Left cardiac atrium (tissue), 4 donors: ENCODE results near the gene GBX1. TPM values are rescaled to one million over a fixed set of nuclear protein-coding genes. Genes with fewer than 3 reads are reported as not detected.
A peak's percentile ranks its signal among the peaks of the same experiment; 100 is the strongest.

Experiments used
- ATAC-seq, 2 donors: fragments of 200-7000 bp; cut with Tn5 transposase; one replicate each; pipeline ENCODE4 v1.9.1; 2020; ENCODE audit warnings: mild to moderate bottlenecking in 2 of 2, moderate library complexity in 2 of 2
- DNase-seq: peaks from one replicate; pipeline ENCODE4 v3.0.0-alpha.2; 2020
- intact Hi-C, 2 donors: fragments of 100-400 bp; cut with DNase I; formaldehyde crosslinking; loops; one replicate each; pipeline versions ENCODE4 v1.14.1 to v1.15.1; 2022 to 2023
- total RNA-seq, 2 donors: library from RNA; stranded (reverse); fragmentation: NEBNext Ultra II Directional; extraction: Animal tissue kit (Norgen Biotek cat#: 25700); gene quantifications; one replicate each; pipeline ENCODE4 v1.2.1, GENCODE V29; 2021
- donor health status: DM: no; HTN: yes; CAD: no.
- donor health status: DM: no; HTN: yes; CAD: no; lungs with severe emphysema.
- donor health status: DM: yes; HTN: yes; CAD: no.
- donor health status: Dilated cardiomyopathy.

GBX1 gene
- total RNA-seq, 2 donors from 2014 or later, result 0.56 TPM; not detected in 1

DNA sequence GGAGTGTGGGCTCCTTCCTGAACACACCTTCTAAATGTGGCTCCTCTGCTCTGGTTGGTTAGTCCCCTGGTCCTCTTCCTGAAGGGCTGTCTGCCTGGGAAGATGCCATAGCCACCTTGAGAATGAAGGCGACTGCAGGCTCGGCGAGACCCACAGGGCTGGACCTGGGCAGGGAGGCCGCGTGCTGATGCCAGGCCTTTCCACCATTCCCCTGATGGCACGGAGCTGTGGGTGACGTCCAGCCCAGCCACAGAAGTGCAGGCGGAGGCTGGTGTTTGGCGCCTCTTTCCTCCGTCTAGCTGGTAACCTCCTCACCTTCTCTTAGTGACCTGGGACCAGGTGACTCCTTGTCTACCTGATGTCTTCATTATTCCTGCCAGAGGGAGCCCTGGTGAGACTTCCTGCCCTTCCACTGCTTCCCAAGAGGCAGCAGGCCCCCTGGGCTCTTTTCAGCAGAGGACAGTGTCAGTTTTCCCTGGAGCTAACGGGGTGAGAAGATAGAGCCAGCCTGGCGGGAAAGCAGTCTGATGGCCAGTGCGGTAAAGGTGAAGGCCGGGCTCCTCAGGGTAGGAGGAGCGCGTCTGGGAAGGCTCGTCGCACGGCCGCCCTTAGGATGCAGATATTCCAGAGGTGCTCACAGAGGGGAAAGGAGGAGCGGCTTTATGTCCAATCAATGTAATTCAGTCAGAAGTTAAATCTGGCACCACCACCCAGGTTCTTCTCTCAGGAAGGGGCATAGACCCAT is 34.9 kb downstream of the GBX1 start:
- intact Hi-C loops, result no loop called here
- ATAC-seq (no peak), DNase-seq (peak; percentile 13)

DNA sequence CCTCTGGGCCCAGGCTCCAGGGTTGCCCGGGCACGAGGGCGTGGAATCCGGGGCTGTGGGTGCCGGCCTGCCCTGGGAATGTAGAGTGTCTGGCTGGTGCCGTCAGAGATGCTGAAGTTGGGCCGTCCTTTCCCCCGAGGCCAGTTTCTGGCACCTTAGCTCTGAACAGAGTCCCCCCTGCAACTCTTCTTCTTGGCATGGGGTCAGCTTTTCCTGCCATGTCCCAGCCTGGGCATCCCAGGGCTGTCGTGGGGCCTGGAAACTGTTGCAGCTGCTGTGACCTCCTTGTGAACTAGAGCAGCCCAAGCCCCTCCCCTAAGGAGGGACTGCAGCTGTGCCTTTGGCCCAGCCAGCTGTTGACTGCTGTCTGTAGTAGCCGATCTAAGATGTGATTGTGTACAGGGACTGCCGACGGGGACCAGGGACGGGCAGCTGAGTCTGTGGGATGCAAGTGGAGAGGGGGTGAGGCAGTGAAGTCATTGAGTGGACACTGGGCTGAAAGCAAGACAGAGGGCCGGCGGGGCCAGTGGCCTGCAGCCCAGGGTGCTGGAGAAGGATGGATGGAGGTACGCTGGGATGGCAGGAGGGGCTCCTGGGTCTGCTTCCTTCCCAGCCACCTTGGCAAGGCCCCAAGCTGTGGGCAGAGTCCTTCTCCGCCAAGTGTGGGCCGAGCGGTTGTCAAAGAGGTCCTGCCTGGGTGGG is 35.8 kb downstream of the GBX1 start:
- peak; percentile 18 for DNase-seq
- ATAC-seq, result peak in 1 of 2 donors; percentile 49
- intact Hi-C loops, result no loop called here

- no peak for DNase-seq
- intact Hi-C loops, result no loop called here
- ATAC-seq, result no peak
Observed at GRCh38 chr7:151131224-151131591, 36.3 kb downstream of the GBX1 start.

DNA sequence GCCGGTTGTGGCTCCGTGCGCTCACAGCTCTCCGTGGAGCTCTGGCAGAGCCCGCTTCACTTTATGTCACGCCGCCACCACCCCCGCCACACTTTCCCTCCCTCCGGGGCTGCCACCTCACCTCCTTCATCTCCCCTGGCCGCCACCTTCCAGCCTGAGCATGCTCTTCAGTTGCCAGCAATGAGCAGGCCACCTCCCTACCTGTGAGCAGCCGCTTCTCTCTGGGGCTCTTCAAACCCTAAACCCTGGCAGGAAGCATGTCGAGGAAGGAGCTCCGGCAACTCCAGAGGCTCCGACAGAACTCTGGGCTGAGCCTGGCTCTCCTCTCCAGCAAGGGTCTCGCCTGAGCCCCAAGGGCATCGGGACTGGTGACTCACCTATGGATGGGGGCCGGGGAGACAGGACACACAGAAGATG is 36.7 kb downstream of the GBX1 start:
- intact Hi-C loops, result no loop called here
- DNase-seq (no peak), ATAC-seq (no peak)

DNA sequence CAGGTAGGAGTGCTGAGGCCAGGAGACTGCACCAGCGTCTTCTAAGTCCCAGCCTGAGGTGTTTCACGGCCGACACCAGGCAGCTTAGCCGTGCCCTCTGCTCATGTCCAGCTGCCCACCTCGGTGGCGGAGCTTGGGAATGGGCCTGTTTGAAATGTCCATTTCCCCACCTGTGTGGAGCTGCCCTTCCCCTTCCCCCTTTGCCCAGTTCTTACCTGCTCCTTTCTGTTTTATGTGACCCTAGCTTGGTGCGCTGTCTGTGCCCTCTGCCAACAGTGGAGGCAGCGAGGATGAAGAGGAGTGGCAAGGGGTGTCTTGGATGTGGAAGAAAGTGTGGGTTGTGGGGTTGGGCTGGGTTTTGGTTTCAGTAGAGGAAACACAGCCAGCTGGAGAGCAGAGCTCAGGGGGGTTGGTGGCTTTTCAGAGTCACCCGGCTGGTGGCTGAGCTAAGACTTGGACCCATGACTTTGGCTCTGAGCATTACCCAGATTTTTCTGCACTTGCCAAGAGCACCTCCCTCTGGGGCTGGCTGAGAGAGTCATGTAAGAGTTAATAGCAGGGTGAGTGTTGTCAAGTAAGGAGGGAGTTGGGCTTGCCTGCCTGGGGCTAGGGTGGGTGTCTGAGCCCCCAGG is 37.4 kb downstream of the GBX1 start:
- intact Hi-C loops, result loop anchor here in 1 of 2 donors (5.0 kb wide), 1 partner anchor 172 kb away; no protein-coding TSS in a partner anchor
- ATAC-seq, result no peak
- no peak for DNase-seq

- no peak for ATAC-seq
- DNase-seq, result no peak
- intact Hi-C loops, result loop anchor here in 1 of 2 donors (5.0 kb wide), 1 partner anchor 173 kb away; no protein-coding TSS in a partner anchor
Observed at GRCh38 chr7:151129117-151129959, 38.2 kb downstream of the GBX1 start.

DNA sequence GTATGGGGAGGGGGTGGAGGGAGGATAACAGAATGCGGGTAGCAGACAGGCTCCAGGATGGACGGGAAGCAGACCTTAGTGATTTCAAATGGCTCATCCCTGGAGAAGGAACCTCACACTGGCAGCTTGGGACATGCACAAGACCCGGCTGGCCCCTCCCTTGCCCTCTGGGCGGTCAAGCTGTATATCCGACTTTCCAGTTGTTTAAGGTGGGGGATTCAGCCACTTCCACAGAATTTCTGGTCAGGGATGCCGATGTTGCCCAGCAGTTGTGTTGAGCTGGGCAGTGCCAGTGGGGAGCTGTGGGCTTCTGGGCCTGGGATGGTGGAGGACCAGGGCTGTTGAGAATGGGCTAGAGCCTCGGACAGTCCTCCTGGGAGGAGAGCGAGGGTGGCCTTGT is 38.8 kb downstream of the GBX1 start:
- DNase-seq, result no peak
- intact Hi-C loops, result loop anchor here in 1 of 2 donors (5.0 kb wide), 1 partner anchor 174 kb away; no protein-coding TSS in a partner anchor
- ATAC-seq, result no peak

GRCh38 chr7:151128144-151128543 is 39.4 kb downstream of the GBX1 start:
- intact Hi-C loops, result loop anchor here in 1 of 2 donors (5.0 kb wide), 1 partner anchor 174 kb away; no protein-coding TSS in a partner anchor
- ATAC-seq (no peak), DNase-seq (no peak)

GRCh38 chr7:151126491-151127137 is 40.9 kb downstream of the GBX1 start:
- ATAC-seq, result no peak
- intact Hi-C loops, result loop anchor here in 1 of 2 donors (5.0 kb wide), 1 partner anchor 176 kb away; no protein-coding TSS in a partner anchor

GRCh38 chr7:151125846-151126481 is 41.5 kb downstream of the GBX1 start:
- DNase-seq (no peak), ATAC-seq (peak; percentile 19 to 41)
- intact Hi-C loops, result loop anchor here (2.0 to 5.0 kb wide), 2 partner anchors 176 to 177 kb away; no protein-coding TSS in a partner anchor

More at GRCh38 chr7:151126491-151127137, 40.9 kb downstream of the GBX1 start:
- DNase-seq, result no peak

DNA sequence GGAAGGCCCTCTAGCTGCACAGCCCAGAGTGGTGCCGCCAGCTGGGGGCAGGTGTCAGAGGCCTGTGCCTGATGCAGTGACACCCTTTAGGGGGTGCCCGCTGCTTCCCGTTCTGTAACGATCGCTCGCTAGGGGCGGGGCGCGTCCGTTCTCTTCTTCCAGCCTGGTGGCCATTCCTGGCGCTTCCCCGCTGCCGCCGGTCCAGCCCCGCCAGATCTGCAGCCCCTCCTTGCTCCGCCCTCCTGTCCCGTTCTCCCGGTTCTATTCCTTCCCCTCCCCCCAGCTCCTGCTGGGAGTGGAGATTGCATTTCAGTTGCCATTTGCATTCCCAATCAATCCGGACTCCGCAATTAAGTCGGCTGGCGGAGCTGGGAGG is 42.0 kb downstream of the GBX1 start:
- DNase-seq, result peak; percentile 58
- ATAC-seq, result peak; percentile 38 to 58
- intact Hi-C loops, result loop anchor here (2.0 to 5.0 kb wide), 2 partner anchors 177 kb away; no protein-coding TSS in a partner anchor

GRCh38 chr7:151124899-151125399 is 42.5 kb downstream of the GBX1 start:
- DNase-seq (no peak), ATAC-seq (no peak)
- intact Hi-C loops, result loop anchor here (1.0 to 5.0 kb wide), 4 partner anchors 47 to 178 kb away; no protein-coding TSS in a partner anchor

DNA sequence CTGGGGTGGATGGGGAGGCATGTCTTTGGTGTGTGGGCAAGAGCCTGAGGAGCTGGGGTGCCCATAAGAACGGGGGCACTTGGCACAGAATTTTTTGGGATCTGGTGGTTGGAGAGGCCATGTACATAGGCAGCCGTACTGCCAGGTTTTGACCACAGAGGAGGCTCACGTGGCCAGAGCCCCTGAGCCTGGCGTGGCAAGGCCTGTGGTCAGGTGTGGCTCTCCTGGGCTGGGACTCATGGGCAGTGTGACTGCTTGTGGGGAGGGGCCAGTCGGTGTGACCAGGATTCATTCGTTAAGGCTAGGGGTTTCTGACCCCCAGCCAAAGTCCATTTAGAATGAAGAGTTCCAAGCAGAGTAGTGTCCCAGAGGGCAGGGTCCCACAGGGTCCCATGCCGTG is 43.0 kb downstream of the GBX1 start:
- intact Hi-C loops, result loop anchor here (1.0 to 5.0 kb wide), 3 partner anchors 48 to 178 kb away; no protein-coding TSS in a partner anchor
- DNase-seq (no peak), ATAC-seq (no peak)

GRCh38 chr7:151123822-151124464 is 43.6 kb downstream of the GBX1 start:
- peak; percentile 77 to 80 for ATAC-seq
- intact Hi-C loops, result loop anchor here (1.0 to 5.0 kb wide), 3 partner anchors 48 to 179 kb away; no protein-coding TSS in a partner anchor

DNA sequence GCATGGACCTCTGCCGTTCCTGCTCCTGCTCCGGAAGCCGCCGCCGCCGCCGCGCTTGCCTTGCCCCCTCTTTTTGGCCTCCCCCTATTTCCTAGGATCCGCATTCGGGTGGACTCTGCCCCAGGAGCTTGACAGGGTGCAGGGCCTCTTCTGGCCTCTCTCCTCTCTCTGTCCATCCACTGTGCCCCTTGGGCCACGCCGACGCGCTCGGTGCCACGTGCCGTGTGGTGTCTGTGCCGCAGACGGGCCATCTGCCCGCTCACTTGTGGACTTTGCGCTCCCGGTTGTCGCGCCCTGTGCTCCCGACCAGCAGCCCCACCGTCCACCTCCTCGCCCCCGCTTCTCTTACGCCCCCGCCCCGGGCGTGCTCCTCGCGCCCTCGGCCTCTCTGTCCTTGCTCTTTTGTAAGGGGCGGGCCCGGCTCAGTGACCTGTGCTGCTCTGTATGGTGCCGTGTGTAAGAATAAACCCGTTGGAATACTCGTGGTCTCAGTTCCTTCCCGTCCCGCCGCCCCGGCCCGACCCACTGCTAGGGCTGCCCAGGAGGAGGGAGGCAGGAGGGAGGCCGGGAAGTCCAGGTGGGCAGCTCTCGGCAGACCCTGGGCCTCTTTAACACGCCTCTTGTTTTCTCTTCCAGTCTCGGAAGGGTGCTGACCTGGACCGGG is 44.2 kb downstream of the GBX1 start:
- no peak for DNase-seq
- no peak for ATAC-seq

More at GRCh38 chr7:151123822-151124464, 43.6 kb downstream of the GBX1 start:
- DNase-seq, result peak; percentile 89

GRCh38 chr7:151122796-151123157 is 44.7 kb downstream of the GBX1 start:
- intact Hi-C loops, result loop anchor here in 1 of 2 donors (5.0 kb wide), 1 partner anchor 50 kb away; no protein-coding TSS in a partner anchor
- ATAC-seq (no peak), DNase-seq (no peak)

More for the DNA sequence above, 44.2 kb downstream of the GBX1 start:
- intact Hi-C loops, result loop anchor here in 1 of 2 donors (5.0 kb wide), 1 partner anchor 49 kb away; no protein-coding TSS in a partner anchor
